Measurements from ENCODE around the gene TTC6. TPM values are rescaled to one million over a fixed set of nuclear protein-coding genes. Genes with fewer than 3 reads are reported as not detected.

The TTC6 gene
- total and polyA plus RNA-seq, 3 donors from 2014 or later = 11.2 to 17.2 (median 12.4) TPM

GRCh38 chr14:37593511-37594237, 1.8 kb upstream of the TTC6 start:
- Histone ChIP-seq H3K9me3 (no peaks in the 10 kb centered on the region), H3K4me1 (peaks cover 11% of the 10 kb centered on the region), H3K4me3 (peak overlapping the region in 1 of 2 donors; percentile 43), H3K27ac (no peak overlapping the region), H3K36me3 (ENCODE audit: low read depth, missing control alignments) (no peaks in the 10 kb centered on the region), H3K27me3 (peaks cover 12% of the 10 kb centered on the region)
- no peak for TF ChIP-seq CTCF (IDR thresholded peaks at IDR 0.05)
- no peak for TF ChIP-seq POLR2A (IDR thresholded peaks at IDR 0.05)
- intact Hi-C loops (cut with DNase I; ENCODE audit: low total_unique reads) = loop anchor here (10.0 kb wide), 1 partner anchor 339 kb away; no protein-coding TSS in a partner anchor
- no peak for DNase-seq
- 15 to 16% methylated on average over 14 of the region's 14 CpGs for WGBS, 2 donors

- Histone ChIP-seq H3K4me1 (peaks cover 11% of the 10 kb centered on the region), H3K4me3 (peak overlapping the region; percentile 43), H3K9me3 (no peaks in the 10 kb centered on the region), H3K36me3 (ENCODE audit: low read depth, missing control alignments) (no peaks in the 10 kb centered on the region), H3K27ac (no peak overlapping the region), H3K27me3 (peaks cover 14% of the 10 kb centered on the region)
- peak; percentile 49 to 92 (median 77) for TF ChIP-seq CTCF (IDR thresholded peaks at IDR 0.05)
- no peak for TF ChIP-seq POLR2A (IDR thresholded peaks at IDR 0.05)
- WGBS, 2 donors = 2% methylated on average over 40 to 53 of the region's 56 CpGs
- intact Hi-C loops (cut with DNase I; ENCODE audit: low total_unique reads) = loop anchor here (10.0 kb wide), 1 partner anchor 340 kb away; no protein-coding TSS in a partner anchor
- peak; percentile 87 for DNase-seq
Measured at GRCh38 chr14:37594238-37594970, 1.0 kb upstream of the TTC6 start.

- Histone ChIP-seq H3K9me3 (no peaks in the 10 kb centered on the region), H3K27ac (no peak overlapping the region), H3K4me1 (peaks cover 11% of the 10 kb centered on the region), H3K27me3 (peaks cover 19% of the 10 kb centered on the region), H3K36me3 (ENCODE audit: low read depth, missing control alignments) (no peaks in the 10 kb centered on the region), H3K4me3 (peak overlapping the region; percentile 39 to 48)
- WGBS, 2 donors = 7 to 9% methylated on average over 28 to 46 of the region's 46 CpGs
- no peak for TF ChIP-seq POLR2A (IDR thresholded peaks at IDR 0.05)
- no peak for TF ChIP-seq CTCF (IDR thresholded peaks at IDR 0.05)
- DNase-seq = no peak
- intact Hi-C loops (cut with DNase I; ENCODE audit: low total_unique reads) = loop anchor here (10.0 kb wide), 1 partner anchor 341 kb away; no protein-coding TSS in a partner anchor
Measured at GRCh38 chr14:37595809-37596621, 586 bp downstream of the TTC6 start.

- WGBS, 2 donors = 16 to 22% methylated on average over 7 of the region's 7 CpGs
- Histone ChIP-seq H3K27me3 (peaks cover 19% of the 10 kb centered on the region), H3K36me3 (ENCODE audit: low read depth, missing control alignments) (no peaks in the 10 kb centered on the region), H3K27ac (no peak overlapping the region), H3K4me3 (no peak overlapping the region), H3K4me1 (peaks cover 14% of the 10 kb centered on the region), H3K9me3 (no peaks in the 10 kb centered on the region)
- intact Hi-C loops (cut with DNase I; ENCODE audit: low total_unique reads) = loop anchor here (10.0 kb wide), 1 partner anchor 342 kb away; no protein-coding TSS in a partner anchor
- no peak for DNase-seq
- TF ChIP-seq CTCF (IDR thresholded peaks at IDR 0.05) (no peak), POLR2A (IDR thresholded peaks at IDR 0.05) (no peak)
Measured at GRCh38 chr14:37596790-37597472, 1.5 kb downstream of the TTC6 start.

All from testis (tissue), 3 donors.